ENCODE results near the gene RIN3.

GRCh38 chr14:92678766-92679165 is 165.2 kb downstream of the RIN3 start:
- TF ChIP-seq CTCF (IDR thresholded peaks at IDR 0.05): no peak
- TF ChIP-seq POLR2A (IDR thresholded peaks at IDR 0.05): no peak

All from Peyer's patch (tissue), 4 donors.